ENCODE data around the gene SLC46A3. TPM values are rescaled to one million over a fixed set of nuclear protein-coding genes. Genes with fewer than 3 reads are reported as not detected.
A peak's percentile ranks its signal among the peaks of the same experiment; 100 is the strongest.
"Not testable (repeated sequence)": the region's sequence is repeated elsewhere in the genome, so short reads cannot be mapped to it uniquely, and the experiment has no call there.

The SLC46A3 gene
- total RNA-seq, 3 donors from 2014 or later: 3.3 to 3.5 (median 3.5) TPM

- not testable (repeated sequence) for H3K4me1 Mint-ChIP-seq (ENCODE audit: low read depth); H3K27me3 Mint-ChIP-seq (ENCODE audit: low read depth); H3K4me3 Mint-ChIP-seq; ATAC-seq; DNase-seq; H3K36me3 Mint-ChIP-seq (ENCODE audit: insufficient read depth)
- peaks cover 12% of the 10 kb centered on the region for H3K9me3 Mint-ChIP-seq
Measured at GRCh38 chr13:28683169-28683568, 35.6 kb downstream of the SLC46A3 start.

- Mint-ChIP-seq H3K36me3 (ENCODE audit: insufficient read depth) (peaks cover 15% of the 10 kb centered on the region), H3K4me1 (ENCODE audit: low read depth) (no peaks in the 10 kb centered on the region), H3K4me3 (no peak overlapping the region), H3K27me3 (ENCODE audit: low read depth) (no peaks in the 10 kb centered on the region), H3K9me3 (no peaks in the 10 kb centered on the region)
- ATAC-seq: no peak
- DNase-seq: no peak
Measured at GRCh38 chr13:28680541-28680940, 38.2 kb downstream of the SLC46A3 start.

GRCh38 chr13:28679628-28680027 is 39.1 kb downstream of the SLC46A3 start:
- Mint-ChIP-seq H3K4me3 (no peak overlapping the region), H3K4me1 (ENCODE audit: low read depth) (no peaks in the 10 kb centered on the region), H3K36me3 (ENCODE audit: insufficient read depth) (peaks cover 17% of the 10 kb centered on the region), H3K27me3 (ENCODE audit: low read depth) (no peaks in the 10 kb centered on the region), H3K9me3 (no peaks in the 10 kb centered on the region)
- DNase-seq (no peak), ATAC-seq (no peak)

- Mint-ChIP-seq H3K36me3 (ENCODE audit: insufficient read depth) (peaks cover 24% of the 10 kb centered on the region), H3K4me1 (ENCODE audit: low read depth) (peaks cover 2% of the 10 kb centered on the region), H3K4me3 (no peak overlapping the region), H3K27me3 (ENCODE audit: low read depth) (no peaks in the 10 kb centered on the region), H3K9me3 (no peaks in the 10 kb centered on the region)
- DNase-seq (no peak), ATAC-seq (no peak)
Measured at GRCh38 chr13:28678809-28679208, 40.0 kb downstream of the SLC46A3 start.

GRCh38 chr13:28671126-28671792 is 47.5 kb downstream of the SLC46A3 start:
- no peaks in the 10 kb centered on the region for H3K27me3 Mint-ChIP-seq (ENCODE audit: low read depth)
- H3K4me1 Mint-ChIP-seq (ENCODE audit: low read depth): peaks cover 14% of the 10 kb centered on the region
- DNase-seq (no peak), ATAC-seq (no peak)
- no peak overlapping the region for H3K4me3 Mint-ChIP-seq
- H3K9me3 Mint-ChIP-seq: no peaks in the 10 kb centered on the region
- H3K36me3 Mint-ChIP-seq (ENCODE audit: insufficient read depth): peaks cover 64% of the 10 kb centered on the region

- ATAC-seq (no peak), DNase-seq (no peak)
- H3K27me3 Mint-ChIP-seq (ENCODE audit: low read depth): no peaks in the 10 kb centered on the region
- H3K4me1 Mint-ChIP-seq (ENCODE audit: low read depth): peaks cover 19% of the 10 kb centered on the region
- no peaks in the 10 kb centered on the region for H3K9me3 Mint-ChIP-seq
- no peak overlapping the region for H3K4me3 Mint-ChIP-seq
- H3K36me3 Mint-ChIP-seq (ENCODE audit: insufficient read depth): peaks cover 64% of the 10 kb centered on the region
Measured at GRCh38 chr13:28666897-28667488, 51.8 kb downstream of the SLC46A3 start.

GRCh38 chr13:28659621-28659970 is 59.2 kb downstream of the SLC46A3 start:
- peaks cover 28% of the 10 kb centered on the region for H3K36me3 Mint-ChIP-seq (ENCODE audit: insufficient read depth)
- H3K4me3 Mint-ChIP-seq: peak overlapping the region; percentile 98
- H3K9me3 Mint-ChIP-seq: no peaks in the 10 kb centered on the region
- no peak for DNase-seq
- ATAC-seq: peak; percentile 78 to 87
- peaks cover 51% of the 10 kb centered on the region for H3K4me1 Mint-ChIP-seq (ENCODE audit: low read depth)
- no peaks in the 10 kb centered on the region for H3K27me3 Mint-ChIP-seq (ENCODE audit: low read depth)

GRCh38 chr13:28658796-28659620 is 59.8 kb downstream of the SLC46A3 start, which contains the start of gene POMP:
Gene POMP (plus strand): TSS chr13:28659130. CDS start chr13:28659185, 55 bp downstream.
- no peaks in the 10 kb centered on the region for H3K9me3 Mint-ChIP-seq
- H3K36me3 Mint-ChIP-seq (ENCODE audit: insufficient read depth): peaks cover 27% of the 10 kb centered on the region
- H3K4me1 Mint-ChIP-seq (ENCODE audit: low read depth): peaks cover 51% of the 10 kb centered on the region
- peak; percentile 84 for DNase-seq
- H3K4me3 Mint-ChIP-seq: peak within 1 kb of the TSS; percentile 98
- ATAC-seq: peak; percentile 91 to 92
- no peaks in the 10 kb centered on the region for H3K27me3 Mint-ChIP-seq (ENCODE audit: low read depth)

- DNase-seq (no peak), ATAC-seq (no peak)
- peaks cover 51% of the 10 kb centered on the region for H3K4me1 Mint-ChIP-seq (ENCODE audit: low read depth)
- H3K4me3 Mint-ChIP-seq: peak overlapping the region; percentile 98
- peaks cover 25% of the 10 kb centered on the region for H3K36me3 Mint-ChIP-seq (ENCODE audit: insufficient read depth)
- H3K27me3 Mint-ChIP-seq (ENCODE audit: low read depth): no peaks in the 10 kb centered on the region
- H3K9me3 Mint-ChIP-seq: no peaks in the 10 kb centered on the region
Measured at GRCh38 chr13:28658539-28658795, 60.3 kb downstream of the SLC46A3 start.

GRCh38 chr13:28657784-28658538 is 60.8 kb downstream of the SLC46A3 start:
- Mint-ChIP-seq H3K9me3 (no peaks in the 10 kb centered on the region), H3K4me1 (ENCODE audit: low read depth) (peaks cover 51% of the 10 kb centered on the region), H3K27me3 (ENCODE audit: low read depth) (no peaks in the 10 kb centered on the region), H3K36me3 (ENCODE audit: insufficient read depth) (peaks cover 27% of the 10 kb centered on the region), H3K4me3 (peak overlapping the region; percentile 98)
- DNase-seq (no peak), ATAC-seq (no peak)

GRCh38 chr13:28655561-28655960 is 63.2 kb downstream of the SLC46A3 start:
- DNase-seq: no peak
- H3K4me1 Mint-ChIP-seq (ENCODE audit: low read depth): peaks cover 34% of the 10 kb centered on the region
- no peaks in the 10 kb centered on the region for H3K27me3 Mint-ChIP-seq (ENCODE audit: low read depth)
- no peak for ATAC-seq
- H3K36me3 Mint-ChIP-seq (ENCODE audit: insufficient read depth): peaks cover 15% of the 10 kb centered on the region
- no peaks in the 10 kb centered on the region for H3K9me3 Mint-ChIP-seq
- no peak overlapping the region for H3K4me3 Mint-ChIP-seq

- DNase-seq: no peak
- ATAC-seq: no peak
- peaks cover 24% of the 10 kb centered on the region for H3K4me1 Mint-ChIP-seq (ENCODE audit: low read depth)
- H3K9me3 Mint-ChIP-seq: no peaks in the 10 kb centered on the region
- H3K36me3 Mint-ChIP-seq (ENCODE audit: insufficient read depth): peaks cover 8% of the 10 kb centered on the region
- no peaks in the 10 kb centered on the region for H3K27me3 Mint-ChIP-seq (ENCODE audit: low read depth)
- no peak overlapping the region for H3K4me3 Mint-ChIP-seq
Measured at GRCh38 chr13:28654276-28654675, 64.5 kb downstream of the SLC46A3 start.

- no peak overlapping the region for H3K4me3 Mint-ChIP-seq
Measured at GRCh38 chr13:28653111-28653510, 65.7 kb downstream of the SLC46A3 start.

GRCh38 chr13:28651810-28652401 is 66.9 kb downstream of the SLC46A3 start:
- DNase-seq (no peak), ATAC-seq (peak in 1 of 2 donors; percentile 27)
- Mint-ChIP-seq H3K4me3 (no peak overlapping the region), H3K27me3 (ENCODE audit: low read depth) (no peaks in the 10 kb centered on the region), H3K36me3 (ENCODE audit: insufficient read depth) (peaks cover 4% of the 10 kb centered on the region), H3K4me1 (ENCODE audit: low read depth) (peaks cover 12% of the 10 kb centered on the region), H3K9me3 (no peaks in the 10 kb centered on the region)

More at GRCh38 chr13:28653111-28653510, 65.7 kb downstream of the SLC46A3 start:
- ATAC-seq (no peak), DNase-seq (no peak)
- peaks cover 19% of the 10 kb centered on the region for H3K4me1 Mint-ChIP-seq (ENCODE audit: low read depth)
- H3K27me3 Mint-ChIP-seq (ENCODE audit: low read depth): no peaks in the 10 kb centered on the region
- peaks cover 8% of the 10 kb centered on the region for H3K36me3 Mint-ChIP-seq (ENCODE audit: insufficient read depth)
- no peaks in the 10 kb centered on the region for H3K9me3 Mint-ChIP-seq

Measured in activated T-cell treated with anti-CD3 and anti-CD28 coated beads, Interleukin-2, amount 50 U/mL, for 4 hours (primary cell).